HEK293T (cell line): ENCODE results near the gene PERM1.
"Not testable (repeated sequence)": the region's sequence is repeated elsewhere in the genome, so short reads cannot be mapped to it uniquely, and the experiment has no call there.

Source experiments
- CTCF ChIA-PET: fragments of 350-600 bp; formaldehyde crosslinking; extraction: SDS; loops from one replicate; lab custom pipeline; 2021; ENCODE audit warnings: antibody characterized with exemption, inconsistent platforms; lab: Yijun Ruan, JAX
- POLR2A ChIA-PET: fragments of 350-600 bp; formaldehyde crosslinking; extraction: SDS; loops from one replicate; lab custom pipeline; 2020; ENCODE audit warnings: antibody characterized with exemption, inconsistent platforms; lab: Yijun Ruan, JAX
- DNase-seq: peaks from one replicate; pipeline ENCODE4 v3.0.0; 2012; ENCODE audit warnings: mixed read lengths; ENCODE audit errors: extremely low spot score
- ARNT ChIP-seq: fragments of 450-650 bp; IDR thresholded peaks from 2 replicates; pipeline ENCODE4 v1.6.1; 2017; ENCODE audit warnings: mild to moderate bottlenecking
- BHLHE40 ChIP-seq: fragments of 450-650 bp; IDR thresholded peaks from 2 replicates; pipeline ENCODE4 v1.6.1; 2016; ENCODE audit warnings: mild to moderate bottlenecking, moderate library complexity, borderline replicate concordance
- CTBP1 ChIP-seq: fragments of 450-650 bp; IDR thresholded peaks from 2 replicates; pipeline ENCODE4 v1.6.1; 2016; ENCODE audit warnings: borderline replicate concordance
- ELF4 ChIP-seq: fragments of 450-650 bp; IDR thresholded peaks from 2 replicates; pipeline ENCODE4 v1.6.1; 2017; ENCODE audit warnings: antibody characterized with exemption
- FOXA1 ChIP-seq: fragments of 450-650 bp; IDR thresholded peaks from 2 replicates; pipeline ENCODE4 v1.6.1; 2016; ENCODE audit warnings: mild to moderate bottlenecking
- FOXK2 ChIP-seq: fragments of 450-650 bp; IDR thresholded peaks from 2 replicates; pipeline ENCODE4 v1.6.1; 2016; ENCODE audit warnings: mild to moderate bottlenecking
- FOXM1 ChIP-seq: fragments of 450-650 bp; IDR thresholded peaks from 2 replicates; pipeline ENCODE4 v1.6.1; 2017; ENCODE audit warnings: mild to moderate bottlenecking, borderline replicate concordance
- HDGF ChIP-seq: fragments of 450-650 bp; IDR thresholded peaks from 2 replicates; pipeline ENCODE4 v1.6.1; 2017; ENCODE audit warnings: antibody characterized with exemption, borderline replicate concordance
- L3MBTL2 ChIP-seq: fragments of 450-650 bp; conservative IDR thresholded peaks from 2 replicates; pipeline ENCODE4 v1.6.1; 2016; ENCODE audit warnings: mild to moderate bottlenecking
- LEF1 ChIP-seq: fragments of 450-650 bp; IDR thresholded peaks from 2 replicates; pipeline ENCODE4 v1.6.1; 2017; ENCODE audit warnings: mild to moderate bottlenecking, borderline replicate concordance
- NFRKB ChIP-seq: fragments of 450-650 bp; IDR thresholded peaks from 2 replicates; pipeline ENCODE4 v1.6.1; 2016; ENCODE audit warnings: mild to moderate bottlenecking, moderate library complexity
- PKNOX1 ChIP-seq: fragments of 450-650 bp; IDR thresholded peaks from 2 replicates; pipeline ENCODE4 v1.6.1; 2016
- SP1 ChIP-seq: fragments of 450-650 bp; IDR thresholded peaks from 2 replicates; pipeline ENCODE4 v1.6.1; 2017
- SUZ12 ChIP-seq: fragments of 450-650 bp; IDR thresholded peaks from 2 replicates; pipeline ENCODE4 v1.6.1; 2016; ENCODE audit warnings: mild to moderate bottlenecking
- TARDBP ChIP-seq: fragments of 450-650 bp; IDR thresholded peaks from 2 replicates; pipeline ENCODE4 v1.6.1; 2016
- ZNF384 ChIP-seq: fragments of 450-650 bp; IDR thresholded peaks from 2 replicates; pipeline ENCODE4 v1.6.1; 2016

PERM1 gene

GRCh38 chr1:981955-982558, at the start of gene PERM1:
PERM1 (minus strand) TSS chr1:982093; CDS start chr1:981029, 1,064 bp downstream.
- CTCF ChIA-PET = interaction anchor here (4.2 kb wide), 1 partner anchor 82 kb away, joined by 22 read pairs; no protein-coding TSS in a partner anchor
- POLR2A ChIA-PET = interaction anchor here (1.2 to 3.1 kb wide), 6 partner anchors 13 to 84 kb away, joined by 3 to 14 read pairs (median 4); partner anchors contain the start of gene HES4
- DNase-seq = no peak
- TF ChIP-seq FOXM1 = no peak
- no peak for TF ChIP-seq HDGF
- no peak for TF ChIP-seq FOXA1
- TF ChIP-seq NFRKB = no peak
- TF ChIP-seq SUZ12 = no peak
- no peak for TF ChIP-seq ELF4
- TF ChIP-seq PKNOX1 = no peak
- TF ChIP-seq BHLHE40 = no peak
- TF ChIP-seq ZNF384 = no peak
- TF ChIP-seq LEF1 = no peak
- TF ChIP-seq TARDBP = no peak
- TF ChIP-seq CTBP1 = no peak
- TF ChIP-seq SP1 = no peak
- TF ChIP-seq L3MBTL2 = no peak
- no peak for TF ChIP-seq ARNT
- TF ChIP-seq FOXK2 = no peak

- ChIA-PET CTCF (interaction anchor here (0.9 kb wide), 1 partner anchor 220 kb away, joined by 3 read pairs; no protein-coding TSS in a partner anchor), POLR2A (interaction anchor here (1.5 kb wide), 1 partner anchor 28 kb away, joined by 4 read pairs; no protein-coding TSS in a partner anchor)
- TF ChIP-seq TARDBP = peak; percentile 58; the same call in 1 of the 2 replicates
- not testable (repeated sequence) for DNase-seq
Observed at GRCh38 chr1:1030867-1031658, 49.2 kb upstream of the PERM1 start.

GRCh38 chr1:1027791-1028190, 45.9 kb upstream of the PERM1 start:
- TF ChIP-seq HDGF (no peak), ELF4 (no peak), SUZ12 (no peak), FOXM1 (no peak), FOXA1 (no peak), CTBP1 (no peak)
- no peak for DNase-seq
- ChIA-PET CTCF (no interaction called here), POLR2A (no interaction called here)

- no peak for DNase-seq
- TF ChIP-seq L3MBTL2 (no peak), CTBP1 (no peak), LEF1 (no peak), HDGF (no peak), FOXM1 (no peak), ZNF384 (no peak), PKNOX1 (no peak), SP1 (no peak), ARNT (no peak), BHLHE40 (no peak), TARDBP (no peak), FOXA1 (no peak), NFRKB (no peak)
- CTCF ChIA-PET = no interaction called here
- POLR2A ChIA-PET = no interaction called here
Observed at GRCh38 chr1:1026599-1027413, 44.9 kb upstream of the PERM1 start.

GRCh38 chr1:1025730-1026129, 43.8 kb upstream of the PERM1 start:
- POLR2A ChIA-PET = no interaction called here
- no peak for DNase-seq
- TF ChIP-seq BHLHE40 = no peak
- no peak for TF ChIP-seq FOXA1
- no peak for TF ChIP-seq ELF4
- no peak for TF ChIP-seq LEF1
- no peak for TF ChIP-seq ARNT
- TF ChIP-seq FOXM1 = no peak
- TF ChIP-seq NFRKB = no peak
- no peak for TF ChIP-seq PKNOX1
- TF ChIP-seq SUZ12 = no peak
- no peak for TF ChIP-seq TARDBP
- TF ChIP-seq ZNF384 = no peak
- TF ChIP-seq L3MBTL2 = no peak
- CTCF ChIA-PET = no interaction called here
